GM12891 (cell line): ENCODE results near the gene NRIP2.

Experiments used
- DNase-seq: peaks from one replicate; pipeline ENCODE4 v3.0.0; 2011; ENCODE audit warnings: low spot score; ENCODE audit not compliant: insufficient read length
- FAIRE-seq: peaks from 2 replicates; lab custom pipeline; 2011; peaks lifted over from hg19 to GRCh38; lab: Jason Lieb, UNC
- PAX5 ChIP-seq: IDR thresholded peaks from 2 replicates; pipeline ENCODE4 v1.6.1; 2011; ENCODE audit warnings: low read length, moderate library complexity, mild to moderate bottlenecking; ENCODE audit not compliant: insufficient read depth, severe bottlenecking
- POLR2A ChIP-seq: IDR thresholded peaks from 2 replicates; pipeline ENCODE4 v1.6.1; 2011; ENCODE audit warnings: low read depth, low read length, control low read depth
- POLR2AphosphoS5 ChIP-seq: IDR thresholded peaks from 2 replicates; pipeline ENCODE4 v1.6.1; 2011; ENCODE audit warnings: low read depth, low read length, control low read depth
- POU2F2 ChIP-seq: IDR thresholded peaks from 2 replicates; pipeline ENCODE4 v1.6.1; 2011; ENCODE audit warnings: low read depth, mild to moderate bottlenecking, control low read depth, low read length, moderate library complexity
- SPI1 ChIP-seq: IDR thresholded peaks from 2 replicates; pipeline ENCODE4 v1.6.1; 2011; ENCODE audit warnings: low read depth, low read length, control low read depth
- TAF1 ChIP-seq: IDR thresholded peaks from 2 replicates; pipeline ENCODE4 v1.6.1; 2011; ENCODE audit warnings: low read depth, low read length, control low read depth

The NRIP2 gene

GRCh38 chr12:2860170-2860569 lies 25.3 kb upstream of the NRIP2 start:
- no peak for TF ChIP-seq TAF1
- no peak for TF ChIP-seq PAX5
- TF ChIP-seq POLR2A: no peak
- no peak for TF ChIP-seq SPI1
- TF ChIP-seq POLR2AphosphoS5: no peak
- no peak for TF ChIP-seq POU2F2
- DNase-seq: no peak

GRCh38 chr12:2858944-2859421 lies 24.1 kb upstream of the NRIP2 start:
- TF ChIP-seq POLR2AphosphoS5: no peak
- no peak for TF ChIP-seq POU2F2
- no peak for TF ChIP-seq TAF1
- TF ChIP-seq PAX5: no peak
- TF ChIP-seq POLR2A: no peak
- no peak for TF ChIP-seq SPI1
- FAIRE-seq: no peak
- DNase-seq: no peak

More at GRCh38 chr12:2860170-2860569, 25.3 kb upstream of the NRIP2 start:
- FAIRE-seq: no peak

GRCh38 chr12:2858334-2858733 lies 23.5 kb upstream of the NRIP2 start:
- no peak for FAIRE-seq
- no peak for DNase-seq

GRCh38 chr12:2857576-2857975 lies 22.7 kb upstream of the NRIP2 start:
- DNase-seq (no peak), FAIRE-seq (no peak)
- no peak for TF ChIP-seq TAF1
- no peak for TF ChIP-seq PAX5
- no peak for TF ChIP-seq POLR2A
- no peak for TF ChIP-seq POU2F2
- TF ChIP-seq POLR2AphosphoS5: no peak

More at GRCh38 chr12:2858334-2858733, 23.5 kb upstream of the NRIP2 start:
- no peak for TF ChIP-seq PAX5
- TF ChIP-seq POU2F2: no peak
- 0 out of 2 replicates have a peak, but pooled peaks have one; percentile 49 for TF ChIP-seq POLR2AphosphoS5
- no peak for TF ChIP-seq POLR2A
- TF ChIP-seq TAF1: no peak
- TF ChIP-seq SPI1: no peak

- FAIRE-seq: no peak
- TF ChIP-seq POLR2AphosphoS5 (no peak), TAF1 (no peak), SPI1 (no peak), POLR2A (no peak), POU2F2 (no peak), PAX5 (no peak)
Observed at GRCh38 chr12:2857021-2857431, 22.2 kb upstream of the NRIP2 start, which contains the start of gene TEX52. Gene TEX52 (minus strand): TSS chr12:2857039. CDS start chr12:2857026, 13 bp downstream.

GRCh38 chr12:2856051-2856450 lies 21.2 kb upstream of the NRIP2 start:
- TF ChIP-seq SPI1 (no peak), POLR2A (no peak), PAX5 (no peak), POU2F2 (no peak), TAF1 (no peak), POLR2AphosphoS5 (no peak)
- FAIRE-seq (no peak), DNase-seq (no peak)

More at GRCh38 chr12:2857021-2857431, 22.2 kb upstream of the NRIP2 start, which contains the start of gene TEX52:
- no peak for DNase-seq

GRCh38 chr12:2855546-2855945 lies 20.7 kb upstream of the NRIP2 start:
- FAIRE-seq: no peak
- TF ChIP-seq TAF1: no peak
- no peak for TF ChIP-seq POLR2AphosphoS5
- no peak for TF ChIP-seq SPI1
- TF ChIP-seq PAX5: no peak
- no peak for TF ChIP-seq POLR2A
- no peak for TF ChIP-seq POU2F2
- no peak for DNase-seq

- TF ChIP-seq TAF1 (no peak), POLR2A (no peak), SPI1 (no peak), PAX5 (no peak), POU2F2 (no peak), POLR2AphosphoS5 (no peak)
- no peak for DNase-seq
- no peak for FAIRE-seq
Observed at GRCh38 chr12:2854669-2855453, 20.0 kb upstream of the NRIP2 start.

- TF ChIP-seq POLR2A: no peak
- TF ChIP-seq SPI1: no peak
- TF ChIP-seq TAF1: no peak
- no peak for TF ChIP-seq PAX5
- TF ChIP-seq POU2F2: no peak
- no peak for TF ChIP-seq POLR2AphosphoS5
- DNase-seq (peak; percentile 67), FAIRE-seq (peak; percentile 31)
Observed at GRCh38 chr12:2853626-2854025, 18.8 kb upstream of the NRIP2 start.

- no peak for DNase-seq
- TF ChIP-seq TAF1 (no peak), POU2F2 (no peak), POLR2A (no peak), POLR2AphosphoS5 (no peak), SPI1 (no peak), PAX5 (no peak)
- peak; percentile 13 for FAIRE-seq
Observed at GRCh38 chr12:2851931-2852330, 17.1 kb upstream of the NRIP2 start.
